T follicular helper cell (primary cell): ENCODE results near the gene C20orf204.

ENCODE experiments used
- DNase-seq: peaks from one replicate; pipeline ENCODE4 v3.0.0-alpha.2; 2020; ENCODE audit warnings: low read depth

Gene C20orf204

GRCh38 chr20:64071341-64072332 is 35.7 kb downstream of the C20orf204 start:
- DNase-seq, result no peak

DNA sequence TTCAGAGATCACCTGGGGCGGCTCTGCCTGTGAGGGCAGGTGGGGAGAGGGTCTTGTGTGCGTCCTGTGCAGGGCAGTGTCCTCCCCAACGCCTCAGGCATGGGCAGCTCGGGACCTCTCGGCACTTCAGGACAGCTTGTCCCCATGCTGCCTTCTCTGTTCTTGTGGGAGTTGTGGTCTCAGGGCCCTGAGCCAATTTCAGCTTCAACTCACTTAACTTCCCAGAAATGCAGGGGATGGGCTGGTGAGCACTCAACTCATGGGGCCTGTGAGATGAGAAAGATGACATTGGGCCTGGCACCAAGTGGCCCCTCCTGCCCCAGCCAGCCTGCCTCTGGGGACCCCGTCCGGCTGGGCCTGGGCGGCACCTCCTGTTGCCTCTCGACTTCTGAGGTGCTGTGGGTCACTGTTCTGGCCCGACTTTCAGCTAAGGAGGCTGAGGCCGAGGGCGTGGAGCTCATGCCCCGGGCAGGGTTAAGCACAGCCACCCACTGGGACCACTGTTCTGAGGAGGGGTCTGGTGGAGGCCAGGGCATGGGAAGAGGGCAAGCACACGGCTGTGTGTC is 36.6 kb downstream of the C20orf204 start:
- DNase-seq, result no peak

- no peak for DNase-seq
Observed at GRCh38 chr20:64073476-64074183, 37.6 kb downstream of the C20orf204 start.

DNA sequence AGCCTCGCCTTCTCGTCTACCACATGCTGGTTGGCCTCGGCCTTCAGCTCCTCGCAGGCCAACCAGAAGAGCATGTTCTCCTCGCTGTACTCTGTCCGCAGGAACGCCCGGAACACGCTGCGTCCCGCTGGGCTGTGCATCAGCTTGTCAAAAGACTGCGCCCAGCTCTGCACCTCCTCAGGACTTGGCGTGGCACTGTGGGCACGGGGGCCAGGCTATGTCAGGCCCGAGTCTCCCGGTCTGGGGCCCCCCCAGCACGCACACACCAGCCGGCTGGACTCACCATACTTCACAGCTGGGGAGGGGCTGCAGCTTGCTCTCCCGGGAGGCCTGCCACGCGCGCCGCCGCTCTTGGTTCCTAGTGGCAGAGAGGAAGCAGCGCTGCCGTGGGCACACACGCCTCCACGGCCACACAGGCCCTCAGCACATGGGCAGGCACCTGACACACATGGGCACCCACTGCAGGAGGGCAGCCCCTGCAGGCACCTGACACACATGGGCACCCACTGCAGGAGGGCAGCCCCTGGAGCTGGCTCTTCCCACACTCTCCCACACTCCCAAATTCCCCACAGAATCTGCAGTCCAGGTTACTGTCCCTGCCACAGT is 38.3 kb downstream of the C20orf204 start:
- no peak for DNase-seq

- DNase-seq, result no peak
Observed at GRCh38 chr20:64074963-64075362, 39.0 kb downstream of the C20orf204 start.

DNA sequence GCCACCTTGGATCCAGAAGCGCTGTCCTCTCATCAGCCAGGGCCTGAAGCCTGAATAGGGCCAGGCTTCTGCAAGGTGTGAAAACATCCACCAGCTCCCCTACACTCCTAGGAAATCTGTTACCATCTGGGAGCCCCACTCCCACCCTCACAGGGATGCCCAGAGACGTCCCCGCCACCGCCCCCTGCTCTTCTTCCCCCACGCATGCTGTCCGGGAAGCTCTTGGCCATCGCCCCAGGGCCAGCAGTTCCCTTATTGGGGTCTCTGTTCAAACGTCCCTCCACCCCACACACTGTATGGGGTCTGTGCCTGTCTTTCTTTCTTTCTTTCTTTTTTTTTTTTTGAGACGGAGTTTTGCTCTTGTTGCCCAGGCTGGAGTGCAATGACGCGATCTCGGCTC is 39.6 kb downstream of the C20orf204 start:
- DNase-seq, result no peak

- no peak for DNase-seq
Observed at GRCh38 chr20:64076061-64076997, 40.3 kb downstream of the C20orf204 start.

DNA sequence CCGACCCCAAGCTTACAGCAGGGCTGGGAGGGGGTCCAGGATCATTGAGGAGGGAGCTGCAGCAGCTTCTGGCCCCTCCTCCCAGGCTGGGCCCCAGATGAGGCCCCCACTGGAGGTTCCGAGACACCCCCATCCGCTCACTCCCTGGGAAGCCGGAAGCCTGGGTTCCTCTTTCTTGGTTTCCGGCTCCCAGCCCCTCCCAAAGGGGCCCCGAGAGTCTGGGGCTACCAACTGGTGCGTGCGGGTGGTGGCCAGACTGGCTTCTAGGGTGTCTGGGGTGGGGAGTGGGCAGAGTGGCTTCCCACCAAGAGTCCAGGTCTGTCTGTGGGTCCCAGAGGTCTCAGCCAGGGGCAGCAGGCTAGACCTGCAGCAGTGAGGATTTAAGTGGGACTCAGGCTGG is 41.1 kb downstream of the C20orf204 start:
- DNase-seq, result no peak

DNA sequence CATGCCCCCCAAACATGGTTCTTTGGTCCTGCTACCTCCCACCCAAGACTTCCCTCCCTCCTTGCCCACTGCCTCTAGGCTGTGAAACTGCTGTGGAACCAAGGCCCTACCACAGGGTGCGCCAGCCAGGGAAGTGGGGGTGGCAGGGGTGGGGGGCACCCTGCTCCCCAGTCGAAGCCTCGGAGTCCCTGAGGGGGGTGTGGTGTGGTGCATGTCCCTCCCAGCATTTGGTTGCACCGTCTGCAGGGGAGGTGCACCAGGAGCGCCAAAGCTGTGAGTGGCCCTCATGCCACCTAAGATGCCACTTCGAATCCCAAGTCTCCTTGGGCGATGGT is 41.5 kb downstream of the C20orf204 start:
- no peak for DNase-seq

- peak; percentile 38 for DNase-seq
Observed at GRCh38 chr20:64077876-64078551, 42.0 kb downstream of the C20orf204 start.

- DNase-seq, result no peak
Observed at GRCh38 chr20:64078934-64079272, 42.9 kb downstream of the C20orf204 start.

DNA sequence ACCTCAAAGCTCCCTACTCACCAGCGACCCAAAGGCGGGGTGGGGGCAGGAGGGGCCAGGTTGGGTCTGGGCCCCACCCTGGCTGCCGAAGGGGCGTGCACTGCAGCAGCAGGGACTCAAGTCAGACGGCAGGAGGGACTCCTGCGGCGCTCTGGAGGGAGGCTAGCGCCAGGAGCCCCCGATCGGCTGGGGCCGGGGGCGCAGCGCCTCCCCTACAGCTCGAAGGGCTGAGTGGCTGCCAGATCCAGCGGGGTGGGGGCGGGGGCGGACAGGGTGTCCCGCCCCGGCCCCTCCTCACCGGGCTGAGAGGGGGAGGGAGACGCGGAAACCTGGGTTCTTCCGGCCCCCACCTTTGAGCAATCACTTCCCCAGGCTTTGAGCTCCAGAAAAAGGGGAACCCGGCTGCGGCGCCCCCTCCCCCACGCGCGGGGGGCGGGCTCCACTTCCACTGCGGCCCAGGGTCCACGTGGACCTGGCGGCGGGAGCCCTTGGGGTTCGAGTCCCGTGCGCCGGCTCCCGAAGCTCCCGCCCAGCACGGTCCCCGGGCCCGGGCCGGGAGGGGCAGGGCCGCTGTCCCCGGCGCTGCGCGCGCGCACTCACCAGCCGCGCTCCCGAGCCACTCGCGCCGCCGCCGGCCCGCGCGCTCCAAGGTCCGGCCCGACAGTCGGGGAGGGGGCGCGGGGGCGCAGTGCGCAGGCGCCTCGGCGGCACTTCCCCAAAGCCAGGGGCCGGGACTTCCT is 43.5 kb downstream of the C20orf204 start, which contains the start of gene RGS19:
TSS of gene RGS19 (minus strand) at position 246 of the 740 bp plus-strand sequence. CDS start 2,632 bp downstream, outside the sequence.
- DNase-seq, result peak; percentile 61

DNA sequence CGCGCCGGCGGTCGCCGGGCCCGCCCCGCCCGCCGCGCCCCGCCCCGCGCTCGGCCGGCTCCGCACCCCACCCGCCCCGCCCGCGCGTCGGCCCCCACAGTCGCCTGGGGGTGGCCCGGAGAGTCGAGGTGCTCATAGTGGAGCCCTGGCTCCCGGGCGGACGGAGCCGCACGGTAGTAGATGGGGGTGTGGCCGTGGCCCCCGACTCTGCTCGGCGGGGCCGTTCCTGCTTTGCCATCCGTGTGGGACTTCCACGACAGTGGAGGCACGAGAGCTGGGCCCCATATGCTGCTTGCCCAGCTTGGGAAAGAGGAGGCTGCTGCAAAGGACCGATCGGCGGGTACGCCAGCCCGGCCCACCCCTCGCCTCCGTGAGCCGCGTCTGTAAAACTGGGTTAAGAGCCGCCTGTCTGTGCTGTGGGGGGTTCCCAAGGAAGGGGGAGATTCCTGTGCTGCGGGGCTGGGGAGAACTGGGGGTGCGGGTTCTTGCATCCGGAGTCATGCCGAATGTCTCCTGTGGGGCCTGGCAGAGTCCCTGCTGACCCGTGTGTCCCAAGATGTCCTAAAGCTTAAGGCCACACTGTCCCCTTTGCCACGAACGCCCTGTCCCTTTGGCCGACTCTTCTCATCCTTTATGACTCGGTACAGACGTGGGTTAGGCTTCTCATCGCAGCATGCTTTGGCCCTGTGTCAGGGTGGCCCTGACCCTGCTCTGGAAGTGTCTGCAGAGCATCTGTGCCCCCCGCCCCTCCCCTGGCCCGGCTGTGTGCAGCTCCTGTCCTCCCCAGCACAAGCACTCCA is 44.2 kb downstream of the C20orf204 start, which contains the start of gene OPRL1:
TSS of gene OPRL1 (plus strand) at position 70 of the 800 bp plus-strand sequence. CDS start 12,639 bp downstream, outside the sequence.
- peak; percentile 49 for DNase-seq

- no peak for DNase-seq
Observed at GRCh38 chr20:64080813-64081623, 45.0 kb downstream of the C20orf204 start.

DNA sequence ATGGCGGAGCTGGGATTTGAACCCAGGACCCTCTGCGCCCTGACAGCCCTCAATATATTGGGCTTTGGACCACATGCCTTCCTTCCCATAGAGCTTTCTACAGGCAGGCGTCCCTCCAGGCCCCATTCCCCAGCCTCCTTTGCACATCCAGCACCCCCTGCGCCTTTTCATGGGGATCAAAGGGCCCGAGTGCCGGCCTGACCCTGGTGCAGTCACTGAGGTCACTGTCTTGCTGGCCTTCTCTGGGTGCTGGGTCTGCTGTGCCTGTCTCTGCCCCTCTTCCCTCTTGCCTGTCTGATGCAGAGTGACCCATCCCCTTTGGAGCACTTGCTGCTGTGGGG is 45.6 kb downstream of the C20orf204 start:
- DNase-seq, result no peak

GRCh38 chr20:64082126-64082731 is 46.2 kb downstream of the C20orf204 start:
- DNase-seq, result no peak

- no peak for DNase-seq
Observed at GRCh38 chr20:64082820-64083377, 46.9 kb downstream of the C20orf204 start.
